ENCODE results near the gene RNGTT. TPM values are rescaled to one million over a fixed set of nuclear protein-coding genes. Genes with fewer than 3 reads are reported as not detected.

The RNGTT gene
- total and polyA plus RNA-seq, 10 of the 15 experiments (the other 5 are each of a cell fraction or from before 2014, with no cell fraction given), result 7.7 to 30.4 (median 22.2) TPM

DNA sequence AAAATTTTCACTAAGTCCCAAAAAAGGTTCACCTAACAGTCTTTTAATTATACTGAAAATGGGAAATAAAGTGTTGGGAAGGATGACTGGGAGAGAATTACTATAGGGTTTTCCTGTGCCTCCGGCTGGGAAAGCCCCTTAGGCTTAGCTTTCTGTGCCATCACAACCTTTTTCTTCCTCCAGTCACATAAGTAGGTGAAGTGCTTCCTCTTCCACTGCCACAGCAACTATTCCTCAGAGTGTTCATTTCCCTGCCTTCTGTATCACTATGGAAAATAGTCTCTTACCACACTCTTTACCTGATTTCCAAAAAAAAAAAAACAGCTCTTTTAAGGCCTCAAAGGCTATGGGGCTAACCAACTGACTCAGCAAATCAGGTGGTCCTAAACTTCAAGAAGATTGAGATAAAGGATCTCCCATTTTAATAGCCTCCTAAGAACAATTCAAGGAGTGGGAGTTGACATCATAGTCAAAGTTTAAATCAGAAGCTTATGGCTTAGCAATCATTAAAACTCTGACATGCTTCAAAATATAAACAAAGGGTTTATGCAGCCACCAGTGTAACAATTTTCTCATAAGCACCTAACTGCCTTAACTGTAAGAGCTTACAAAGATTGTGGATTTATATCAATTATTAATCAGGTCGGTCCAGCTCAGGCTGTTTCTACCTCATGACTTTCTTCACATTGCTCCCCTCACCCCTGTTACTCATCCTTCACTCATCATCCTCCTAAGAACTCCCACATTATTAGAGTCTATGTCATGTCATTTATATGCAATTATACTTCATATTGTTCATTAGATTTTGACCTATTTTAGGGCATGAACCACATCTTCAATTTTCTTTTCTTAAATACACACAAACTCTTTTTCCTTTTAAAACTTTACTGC lies 95.3 kb downstream of the RNGTT start:
- ChIA-PET RAD21 (ENCODE audit: unreplicated experiment) (interaction anchor here (0.8 to 6.4 kb wide), 22 partner anchors 11 to 1801 kb away, joined by 3 to 81 read pairs (median 4); no protein-coding TSS in a partner anchor), CTCF (interaction anchor here (0.6 to 5.5 kb wide), 11 partner anchors 14 to 1801 kb away, joined by 3 to 94 read pairs (median 3); no protein-coding TSS in a partner anchor), POLR2A (interaction anchor here (0.6 to 1.2 kb wide), 2 partner anchors 52 to 108 kb away, joined by 3 read pairs; no protein-coding TSS in a partner anchor), SMC1A (ENCODE audit: uncharacterized antibody, unreplicated experiment) (interaction anchor here (0.5 to 7.9 kb wide), 33 partner anchors 12 to 1801 kb away, joined by 3 to 118 read pairs (median 4); no protein-coding TSS in a partner anchor)
- intact Hi-C loops (cut with micrococcal nuclease; ENCODE audit: unreplicated experiment), result no loop called here
- Histone ChIP-seq H3K27me3 (replicated peaks in 1 of 2; ENCODE audit: control insufficient read depth in 2 of 2, insufficient read depth in 2 of 2, low read length in 1 of 2) (no peaks in the 10 kb centered on the region), H3K9ac (ENCODE audit: control insufficient read depth, insufficient read depth, low read length) (no peak overlapping the region), H3K27ac (ENCODE audit: control insufficient read depth, insufficient read depth) (no peak overlapping the region), H3K36me3 (ENCODE audit: control insufficient read depth in 2 of 2, insufficient read depth in 2 of 2, low read length in 1 of 2) (no peaks in the 10 kb centered on the region), H3K79me2 (ENCODE audit: control insufficient read depth, insufficient read depth, low read length) (no peaks in the 10 kb centered on the region; the same call in 1 of the 2 replicates), H3K4me1 (ENCODE audit: control insufficient read depth, insufficient read depth, low read length) (peaks cover 6% of the 10 kb centered on the region), H4K20me1 (ENCODE audit: control insufficient read depth, insufficient read depth) (no peaks in the 10 kb centered on the region), H3K4me3 (no peak overlapping the region), H3K4me2 (ENCODE audit: control insufficient read depth, insufficient read depth) (no peak overlapping the region), H2AFZ (ENCODE audit: control insufficient read depth, low read depth, low read length) (no peak overlapping the region), H3K9me3 (replicated peaks; ENCODE audit: control insufficient read depth, insufficient read depth, low read length) (no peaks in the 10 kb centered on the region; the same call in 2 of the 3 replicates)
- BruUV-seq (replicated peaks), result no TSS peak
- no peak for FAIRE-seq
- in situ Hi-C loops (cut with MboI), result no loop called here
- no peak for DNase-seq (ENCODE audit: low read depth, low spot score)
- TF ChIP-seq NR2C1 (IDR thresholded peaks at IDR 0.05), result no peak
- TF ChIP-seq CBX3 (IDR thresholded peaks at IDR 0.05; ENCODE audit: borderline replicate concordance, low read depth), result no peak
- no peak for TF ChIP-seq FOS (IDR thresholded peaks at IDR 0.05; ENCODE audit: borderline replicate concordance, extremely low read depth, insufficient read length)
- no peak for TF ChIP-seq GABPA (IDR thresholded peaks at IDR 0.05; ENCODE audit: low read depth)
- TF ChIP-seq SMAD5 (IDR thresholded peaks at IDR 0.05; ENCODE audit: low read depth), result no peak
- no peak for TF ChIP-seq CHD2 (IDR thresholded peaks at IDR 0.05; ENCODE audit: borderline replicate concordance, low read depth, low read length)
- no peak for TF ChIP-seq NFYB (IDR thresholded peaks at IDR 0.05; ENCODE audit: insufficient read depth, low read depth, low read length)
- no peak for TF ChIP-seq YY1 (IDR thresholded peaks at IDR 0.05; ENCODE audit: low read depth, low read length)
- TF ChIP-seq, protein P1, sequence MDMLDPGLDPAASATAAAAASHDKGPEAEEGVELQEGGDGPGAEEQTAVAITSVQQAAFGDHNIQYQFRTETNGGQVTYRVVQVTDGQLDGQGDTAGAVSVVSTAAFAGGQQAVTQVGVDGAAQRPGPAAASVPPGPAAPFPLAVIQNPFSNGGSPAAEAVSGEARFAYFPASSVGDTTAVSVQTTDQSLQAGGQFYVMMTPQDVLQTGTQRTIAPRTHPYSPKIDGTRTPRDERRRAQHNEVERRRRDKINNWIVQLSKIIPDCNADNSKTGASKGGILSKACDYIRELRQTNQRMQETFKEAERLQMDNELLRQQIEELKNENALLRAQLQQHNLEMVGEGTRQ (IDR thresholded peaks at IDR 0.05; ENCODE audit: borderline replicate concordance, low read depth, low read length), result no peak
- TF ChIP-seq SREBF2 (IDR thresholded peaks at IDR 0.05; ENCODE audit: low read length), result no peak
- no peak for TF ChIP-seq HCFC1 (IDR thresholded peaks at IDR 0.05; ENCODE audit: low read length)
- no peak for TF ChIP-seq RUNX3 (IDR thresholded peaks at IDR 0.05; ENCODE audit: low read length)
- TF ChIP-seq, protein P2, sequence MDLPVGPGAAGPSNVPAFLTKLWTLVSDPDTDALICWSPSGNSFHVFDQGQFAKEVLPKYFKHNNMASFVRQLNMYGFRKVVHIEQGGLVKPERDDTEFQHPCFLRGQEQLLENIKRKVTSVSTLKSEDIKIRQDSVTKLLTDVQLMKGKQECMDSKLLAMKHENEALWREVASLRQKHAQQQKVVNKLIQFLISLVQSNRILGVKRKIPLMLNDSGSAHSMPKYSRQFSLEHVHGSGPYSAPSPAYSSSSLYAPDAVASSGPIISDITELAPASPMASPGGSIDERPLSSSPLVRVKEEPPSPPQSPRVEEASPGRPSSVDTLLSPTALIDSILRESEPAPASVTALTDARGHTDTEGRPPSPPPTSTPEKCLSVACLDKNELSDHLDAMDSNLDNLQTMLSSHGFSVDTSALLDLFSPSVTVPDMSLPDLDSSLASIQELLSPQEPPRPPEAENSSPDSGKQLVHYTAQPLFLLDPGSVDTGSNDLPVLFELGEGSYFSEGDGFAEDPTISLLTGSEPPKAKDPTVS (IDR thresholded peaks at IDR 0.05; ENCODE audit: low read depth, low read length), result no peak
- no peak for TF ChIP-seq EP300 (IDR thresholded peaks at IDR 0.05; ENCODE audit: borderline replicate concordance in 1 of 2, control insufficient read depth in 1 of 2, low read depth in 2 of 2, low read length in 2 of 2)
- TF ChIP-seq TBL1XR1 (IDR thresholded peaks at IDR 0.05; ENCODE audit: low read depth, low read length), result no peak
- TF ChIP-seq ZNF217 (IDR thresholded peaks at IDR 0.05), result no peak
- TF ChIP-seq, protein P3, sequence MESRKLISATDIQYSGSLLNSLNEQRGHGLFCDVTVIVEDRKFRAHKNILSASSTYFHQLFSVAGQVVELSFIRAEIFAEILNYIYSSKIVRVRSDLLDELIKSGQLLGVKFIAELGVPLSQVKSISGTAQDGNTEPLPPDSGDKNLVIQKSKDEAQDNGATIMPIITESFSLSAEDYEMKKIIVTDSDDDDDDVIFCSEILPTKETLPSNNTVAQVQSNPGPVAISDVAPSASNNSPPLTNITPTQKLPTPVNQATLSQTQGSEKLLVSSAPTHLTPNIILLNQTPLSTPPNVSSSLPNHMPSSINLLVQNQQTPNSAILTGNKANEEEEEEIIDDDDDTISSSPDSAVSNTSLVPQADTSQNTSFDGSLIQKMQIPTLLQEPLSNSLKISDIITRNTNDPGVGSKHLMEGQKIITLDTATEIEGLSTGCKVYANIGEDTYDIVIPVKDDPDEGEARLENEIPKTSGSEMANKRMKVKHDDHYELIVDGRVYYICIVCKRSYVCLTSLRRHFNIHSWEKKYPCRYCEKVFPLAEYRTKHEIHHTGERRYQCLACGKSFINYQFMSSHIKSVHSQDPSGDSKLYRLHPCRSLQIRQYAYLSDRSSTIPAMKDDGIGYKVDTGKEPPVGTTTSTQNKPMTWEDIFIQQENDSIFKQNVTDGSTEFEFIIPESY (IDR thresholded peaks at IDR 0.05), result no peak
- no peak for TF ChIP-seq ZNF384 (IDR thresholded peaks at IDR 0.05; ENCODE audit: borderline replicate concordance, low read depth, low read length)
- ATAC-seq, result no peak
- 75% methylated on average over 2 of the region's 2 CpGs for WGBS (ENCODE audit: insufficient coverage, insufficient replicate concordance, low lambda C conversion rate, missing lambda C conversion rate)
